ENCODE results near the gene RCHY1. TPM values are rescaled to one million over a fixed set of nuclear protein-coding genes. Genes with fewer than 3 reads are reported as not detected.

RCHY1 gene
- total RNA-seq: 51.5 TPM

DNA sequence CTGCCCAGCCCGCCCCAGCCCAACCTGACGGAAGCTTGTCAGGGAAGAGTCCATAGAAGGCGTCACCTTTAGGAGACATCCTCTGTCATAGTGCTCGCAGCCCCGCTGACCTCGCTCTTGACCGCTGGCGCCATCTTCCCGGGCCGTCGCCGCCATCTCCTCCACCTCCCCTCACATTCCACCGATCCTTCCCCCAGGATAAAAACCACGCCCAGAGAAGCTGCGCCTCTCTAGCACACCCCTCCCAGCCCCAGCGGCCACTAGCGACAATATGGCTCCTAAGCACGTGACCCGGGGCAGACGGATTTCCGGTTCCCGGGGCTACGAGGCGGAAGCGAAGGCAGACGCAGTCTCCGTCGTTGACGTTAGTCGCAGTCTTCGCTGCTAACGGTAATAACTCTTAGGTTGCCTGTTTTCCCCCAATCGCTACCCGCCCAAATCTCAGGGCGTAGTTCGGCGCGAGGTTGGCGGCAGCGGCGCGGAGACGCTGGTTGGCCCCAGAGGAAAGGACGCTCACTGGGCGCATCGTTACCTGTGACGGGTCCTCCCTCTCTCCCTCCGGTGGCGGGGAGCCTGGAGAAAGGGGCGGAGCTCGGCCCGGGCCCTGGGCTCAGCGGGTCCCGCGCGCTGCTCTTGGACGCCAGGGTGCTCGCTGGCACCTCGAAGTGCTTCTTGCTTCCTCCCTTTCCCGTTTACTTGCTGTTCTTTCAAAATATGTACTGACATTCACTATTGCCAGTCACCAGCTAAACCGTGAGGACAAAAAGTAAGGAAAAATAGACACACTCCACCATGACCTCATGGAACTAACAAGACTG lies at the start of gene RCHY1, which contains the start of gene THAP6:
RCHY1 (minus strand) TSS at position 273 of the 818 bp plus-strand sequence; CDS start at position 156, 117 bp downstream.
THAP6 (plus strand) TSS at position 343 of the 818 bp plus-strand sequence. CDS start 980 bp downstream, outside the sequence.

DNA sequence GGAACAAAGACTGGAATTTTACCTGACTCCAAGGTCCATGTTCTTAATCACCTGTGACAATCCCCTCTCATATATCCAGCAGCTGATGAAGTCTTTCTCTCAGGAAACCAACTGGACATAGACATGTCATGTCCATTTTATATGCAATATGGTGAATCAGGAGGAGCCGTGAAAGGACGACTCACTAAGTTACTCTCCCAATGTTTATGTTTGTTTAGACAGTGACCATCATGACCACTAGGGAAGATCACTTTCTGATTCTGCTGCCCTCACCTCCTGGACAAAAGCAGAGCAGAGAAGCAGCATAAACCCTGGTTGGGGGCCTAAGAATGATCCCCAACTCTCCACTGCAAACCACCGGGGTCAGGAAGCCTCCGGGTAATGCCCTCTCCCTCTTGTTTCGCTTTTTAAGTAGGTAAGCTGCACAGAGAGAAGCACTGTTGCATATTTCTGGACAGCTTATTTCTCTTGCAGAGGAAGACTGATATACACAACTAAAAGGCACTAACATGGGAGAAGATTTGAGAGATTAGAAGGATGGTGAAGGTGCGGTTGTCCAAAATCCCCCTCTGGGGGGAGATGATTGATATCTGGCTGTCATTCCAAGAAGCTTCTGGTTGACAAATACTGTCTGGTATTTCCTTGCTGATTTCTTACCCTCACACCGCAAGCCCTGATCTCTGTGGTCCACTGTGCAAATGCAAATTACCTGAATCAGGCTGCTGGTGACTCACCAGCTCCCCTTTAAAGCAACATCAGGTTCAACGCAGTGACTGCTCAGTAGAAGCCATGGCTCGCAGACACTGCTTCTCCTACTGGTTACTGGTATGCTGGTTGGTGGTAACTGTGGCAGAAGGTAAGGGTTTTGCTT lies 41.3 kb upstream of the RCHY1 start, which contains the start of gene ODAPH:
ODAPH (plus strand) TSS at position 773 of the 871 bp plus-strand sequence; CDS start at position 790, 17 bp downstream.

Other genes with a start within 250 kb of the RCHY1 start
- gene THAP6, start 70 bp upstream of the RCHY1 start, total RNA-seq: 61.0 TPM
- gene ODAPH, start 41.7 kb upstream of the RCHY1 start, total RNA-seq: not detected
- 8.1 TPM for gene CDKL2, start 116.1 kb upstream of the RCHY1 start, total RNA-seq
- 170 TPM for gene G3BP2, start 159.0 kb upstream of the RCHY1 start, total RNA-seq
- gene USO1, start 210.2 kb upstream of the RCHY1 start, total RNA-seq: 106 TPM